Myocyte (in vitro differentiated cells): ENCODE data around the gene ENTPD6. TPM values are rescaled to one million over a fixed set of nuclear protein-coding genes. Genes with fewer than 3 reads are reported as not detected.
"Not testable (repeated sequence)": the region's sequence is repeated elsewhere in the genome, so short reads cannot be mapped to it uniquely, and the experiment has no call there.

Source experiments
- DNase-seq: peaks from one replicate; pipeline ENCODE4 v3.0.0-alpha.2; 2012; ENCODE audit warnings: low read depth
- total RNA-seq: library from RNA; depleted of rRNA; stranded (reverse); fragments of >200 nt; gene quantifications from 2 replicates; pipeline ENCODE4 v1.2.3, GENCODE V29; 2014

Gene ENTPD6
- total RNA-seq, 1 donor from 2014 or later: 43.2 TPM

DNA sequence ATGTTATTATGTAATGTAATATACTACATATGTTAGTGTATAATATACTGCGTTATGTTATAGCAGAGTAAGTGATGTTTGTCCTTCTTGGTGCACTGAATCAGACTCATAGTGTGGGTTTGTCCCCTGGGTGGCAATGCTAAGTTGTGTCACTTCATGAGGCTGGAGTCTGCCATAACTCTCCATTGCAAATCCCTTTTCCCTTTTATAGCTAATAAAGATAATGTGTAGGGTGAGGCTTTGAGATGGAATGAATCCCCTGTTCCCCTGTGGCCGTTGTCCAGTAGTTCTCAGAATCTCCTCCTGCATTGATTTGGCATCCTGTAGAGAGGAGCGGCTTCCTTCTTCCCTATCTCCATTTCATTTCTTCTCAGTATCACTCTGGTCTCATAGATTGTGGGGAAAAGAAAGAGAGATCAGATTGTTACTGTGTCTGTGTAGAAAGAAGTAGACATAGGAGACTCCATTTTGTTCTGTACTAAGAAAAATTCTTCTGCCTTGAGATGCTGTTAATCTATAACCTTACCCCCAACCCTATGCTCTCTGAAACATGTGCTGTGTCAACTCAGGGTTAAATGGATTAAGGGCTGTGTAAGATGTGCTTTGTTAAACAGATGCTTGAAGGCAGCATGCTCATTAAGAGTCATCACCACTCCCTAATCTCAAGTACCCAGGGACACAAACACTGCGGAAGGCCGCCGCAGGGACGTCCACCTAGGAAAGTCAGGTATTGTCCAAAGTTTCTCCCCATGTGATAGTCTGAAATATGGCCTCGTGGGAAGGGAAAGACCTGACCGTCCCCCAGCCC is 45.5 kb downstream of the ENTPD6 start:
- not testable (repeated sequence) for DNase-seq

DNA sequence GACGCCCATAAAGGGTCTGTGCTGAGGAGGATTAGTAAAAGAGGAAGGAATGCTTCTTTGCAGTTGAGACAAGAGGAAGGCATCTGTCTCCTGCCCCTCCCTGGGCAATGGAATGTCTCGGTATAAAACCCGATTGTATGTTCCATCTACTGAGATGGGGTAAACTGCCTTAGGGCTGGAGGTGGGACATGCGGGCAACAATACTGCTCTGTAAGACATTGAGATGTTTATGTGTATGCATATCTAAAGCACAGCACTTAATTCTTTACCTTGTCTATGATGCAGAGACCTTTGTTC is 46.1 kb downstream of the ENTPD6 start:
- DNase-seq: not testable (repeated sequence)

DNA sequence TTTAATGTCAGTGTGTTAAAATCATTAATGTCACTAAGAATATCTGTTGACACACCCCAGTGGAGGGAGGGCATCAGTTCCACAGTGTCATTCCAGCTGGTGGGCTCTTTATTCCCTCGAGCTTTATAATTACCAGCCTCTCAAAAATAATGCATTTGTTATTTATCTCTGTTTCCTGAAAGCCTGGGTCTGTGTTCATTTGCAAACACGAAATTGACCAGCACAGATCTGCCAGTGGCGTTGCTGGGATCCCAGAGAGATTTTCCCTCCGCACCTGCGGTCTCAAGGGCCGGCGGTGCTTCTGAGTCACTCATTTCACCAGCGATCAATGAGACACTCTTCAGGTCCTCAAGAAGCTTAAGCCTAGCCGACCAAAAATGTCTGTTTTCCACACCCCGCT is 46.7 kb downstream of the ENTPD6 start:
- no peak for DNase-seq

DNA sequence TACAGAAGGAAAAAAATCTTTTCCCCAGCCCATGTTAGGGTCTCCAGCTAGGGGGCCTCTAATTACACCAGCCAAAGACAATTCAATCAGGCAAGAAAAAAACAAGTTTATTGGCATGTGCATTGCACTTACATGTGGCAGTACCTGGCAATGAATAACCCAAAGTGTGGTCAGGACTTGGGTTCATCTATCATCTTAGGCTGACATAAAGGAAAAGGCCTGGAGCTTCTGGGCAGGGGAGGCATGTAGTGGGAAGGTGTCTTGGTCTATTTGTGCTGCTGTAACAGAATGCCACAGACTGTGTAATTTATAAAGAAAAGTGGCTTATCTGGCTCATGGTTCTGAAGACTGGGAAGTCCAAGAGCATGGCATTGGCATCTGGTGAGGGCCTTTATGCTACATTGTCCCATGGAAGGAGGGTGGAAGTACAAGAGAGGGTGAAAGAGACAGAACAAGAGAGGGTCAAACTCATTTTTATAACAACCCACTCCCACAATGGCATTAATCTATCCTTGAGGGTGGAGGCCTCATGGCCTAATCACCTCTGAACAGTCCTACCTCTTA is 48.0 kb downstream of the ENTPD6 start:
- no peak for DNase-seq

DNA sequence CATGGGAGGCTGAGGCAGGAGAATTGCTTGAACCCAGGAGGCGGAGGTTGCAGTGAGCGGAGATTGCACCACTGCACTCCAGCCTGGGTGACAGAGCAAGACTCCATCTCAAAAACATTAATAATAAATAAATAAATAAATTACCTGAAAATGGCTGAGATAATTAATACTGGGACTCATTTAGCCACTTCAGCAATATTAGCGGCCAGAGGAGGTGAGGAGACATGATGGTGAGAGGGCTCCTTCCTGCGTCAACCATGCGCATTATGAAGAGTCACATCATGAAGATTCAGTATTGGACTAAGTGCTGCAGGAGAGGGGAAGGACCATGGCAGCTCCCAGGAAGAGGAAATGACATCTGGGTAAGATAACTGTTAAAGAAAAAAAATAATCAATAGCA is 49.5 kb downstream of the ENTPD6 start:
- no peak for DNase-seq

DNA sequence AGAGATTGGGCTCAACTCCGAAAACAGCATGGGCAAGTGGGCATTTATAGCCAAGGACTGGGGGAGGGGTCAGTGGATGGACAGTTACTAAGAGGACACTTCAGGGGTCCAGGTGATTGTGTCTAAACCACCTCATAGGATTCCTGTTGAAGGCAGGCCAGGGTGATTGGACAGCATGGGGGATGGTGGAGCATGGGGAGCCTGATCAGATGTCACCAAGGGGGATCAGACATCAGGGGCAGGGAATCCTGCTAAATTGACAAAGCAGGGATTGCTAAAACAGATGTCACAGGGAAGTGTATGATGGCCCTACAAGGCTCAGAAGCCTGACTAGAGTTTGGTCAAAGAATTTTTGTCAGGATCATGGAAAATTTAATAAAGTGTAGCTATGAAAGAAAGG is 49.9 kb downstream of the ENTPD6 start:
- DNase-seq: peak; percentile 27

DNA sequence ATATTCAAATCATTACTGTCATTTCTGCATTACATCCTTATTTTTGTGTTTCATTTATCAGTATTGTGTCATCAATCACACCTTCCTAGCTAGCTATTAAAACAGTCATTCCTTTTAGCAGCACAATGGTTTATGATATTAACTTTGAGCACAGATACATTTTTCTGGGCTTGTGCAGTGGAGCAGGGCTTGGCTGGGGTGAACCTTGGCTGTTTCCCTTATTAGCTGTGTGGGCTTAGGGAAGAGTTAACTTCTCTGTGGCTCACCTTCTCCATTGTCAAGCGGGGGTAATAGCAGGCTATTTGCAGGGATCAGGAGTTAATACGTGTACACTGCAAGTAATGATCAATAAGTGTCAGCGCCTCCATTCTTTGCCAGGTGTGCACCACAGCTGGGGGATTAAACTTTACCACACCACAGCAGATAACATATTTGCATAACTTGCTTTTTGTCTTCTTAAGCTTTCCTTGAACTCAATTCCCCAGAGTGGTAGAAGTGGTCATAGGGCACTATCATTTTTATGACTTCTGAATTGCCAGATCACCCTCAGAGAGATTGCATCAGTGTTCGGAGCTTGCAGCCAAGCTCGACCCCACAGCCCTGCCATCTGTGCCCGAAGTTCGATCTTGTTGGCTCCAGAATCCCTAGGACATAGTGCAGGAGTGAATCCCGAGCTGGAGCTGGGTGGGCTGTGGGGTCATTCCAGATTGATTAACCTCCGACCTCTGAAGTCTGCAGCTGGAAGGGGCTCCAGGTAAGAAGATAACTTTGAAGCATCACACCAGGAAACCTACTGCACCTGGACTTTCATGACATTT is 50.9 kb downstream of the ENTPD6 start:
- no peak for DNase-seq

DNA sequence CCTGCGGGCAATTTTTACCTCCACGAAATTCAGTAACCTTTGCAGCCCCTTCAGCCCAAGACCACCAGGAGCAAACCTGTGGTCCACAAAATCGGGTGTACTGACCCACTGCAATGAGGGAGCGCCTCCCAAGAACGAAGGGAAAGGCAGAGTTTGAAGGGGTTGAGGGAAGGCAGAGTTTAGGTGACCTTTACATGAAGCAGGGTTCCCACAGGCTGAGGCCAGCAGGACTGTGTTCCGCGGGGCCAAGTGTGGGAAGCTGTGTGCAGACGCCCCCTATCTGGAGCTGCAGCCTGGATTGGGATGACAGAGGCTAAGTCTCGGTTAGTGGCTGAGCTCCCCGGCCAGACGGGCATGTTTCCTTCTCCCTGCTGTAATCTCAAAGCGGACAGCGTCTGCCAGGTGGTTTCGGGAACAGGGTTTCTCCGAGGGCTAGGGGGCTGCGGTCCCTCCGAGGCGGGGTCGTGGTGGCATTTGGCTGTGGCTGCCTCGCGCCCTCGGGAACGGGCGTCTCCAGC is 51.5 kb downstream of the ENTPD6 start:
- DNase-seq: peak; percentile 85

DNA sequence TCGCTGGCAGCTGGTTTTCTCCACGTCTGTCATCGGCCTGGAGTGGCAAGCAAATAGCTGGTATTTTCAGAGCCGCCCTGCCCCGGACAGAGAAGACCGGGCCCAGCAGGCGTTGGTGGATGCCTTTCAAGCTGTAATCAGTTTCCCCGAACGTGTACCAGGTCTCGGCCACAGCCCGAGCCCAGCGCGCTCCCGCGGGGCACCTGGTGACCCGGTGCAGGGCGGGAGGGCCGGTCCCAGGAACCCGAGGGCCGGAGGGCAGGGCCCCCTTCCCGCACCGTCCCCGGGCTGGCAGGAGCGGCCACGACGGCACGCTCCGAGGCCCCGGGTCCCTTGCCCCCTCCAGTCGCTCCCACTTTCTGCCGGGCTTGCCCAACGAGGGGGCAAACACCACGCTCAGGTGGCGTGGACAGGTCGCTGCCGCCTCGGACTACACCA is 52.0 kb downstream of the ENTPD6 start:
- no peak for DNase-seq

DNA sequence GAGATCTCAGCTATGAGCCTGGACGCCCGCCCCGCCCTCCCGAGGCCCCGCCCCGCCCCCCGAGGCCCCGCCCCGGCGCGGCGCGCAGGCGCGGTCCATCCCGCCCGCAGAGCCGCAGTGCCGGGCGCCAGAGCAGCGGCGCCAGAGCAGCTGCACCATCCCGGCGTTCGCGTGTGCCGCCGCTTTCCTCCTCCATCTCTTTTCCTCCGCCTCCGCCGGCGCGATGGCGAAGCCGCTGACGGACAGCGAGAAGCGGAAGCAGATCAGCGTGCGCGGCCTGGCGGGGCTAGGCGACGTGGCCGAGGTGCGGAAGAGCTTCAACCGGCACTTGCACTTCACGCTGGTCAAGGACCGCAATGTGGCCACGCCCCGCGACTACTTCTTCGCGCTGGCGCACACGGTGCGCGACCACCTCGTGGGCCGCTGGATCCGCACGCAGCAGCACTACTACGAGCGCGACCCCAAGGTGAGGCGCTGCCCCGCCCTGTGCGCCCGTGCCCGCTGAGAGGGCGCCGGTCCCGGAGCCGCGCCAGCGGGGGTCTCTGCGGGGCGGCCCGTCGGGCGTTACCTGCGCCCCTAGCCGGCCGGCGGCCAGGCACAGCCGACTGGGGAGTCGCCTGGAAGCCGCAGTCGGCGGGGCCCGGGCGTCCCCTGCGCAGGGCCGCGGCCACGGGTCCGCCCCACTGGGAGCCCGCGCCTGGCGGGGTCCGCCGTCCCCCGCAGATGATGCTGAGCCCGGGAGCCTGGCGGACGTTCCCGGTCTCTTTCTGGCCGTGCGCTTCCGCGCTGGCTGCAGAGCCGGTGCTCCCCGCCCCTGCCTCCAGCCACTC is 52.7 kb downstream of the ENTPD6 start, which contains the start of gene PYGB:
TSS of gene PYGB (plus strand) at position 130 of the 830 bp plus-strand sequence. CDS start at position 224, 94 bp downstream.
- DNase-seq: peak; percentile 83

DNA sequence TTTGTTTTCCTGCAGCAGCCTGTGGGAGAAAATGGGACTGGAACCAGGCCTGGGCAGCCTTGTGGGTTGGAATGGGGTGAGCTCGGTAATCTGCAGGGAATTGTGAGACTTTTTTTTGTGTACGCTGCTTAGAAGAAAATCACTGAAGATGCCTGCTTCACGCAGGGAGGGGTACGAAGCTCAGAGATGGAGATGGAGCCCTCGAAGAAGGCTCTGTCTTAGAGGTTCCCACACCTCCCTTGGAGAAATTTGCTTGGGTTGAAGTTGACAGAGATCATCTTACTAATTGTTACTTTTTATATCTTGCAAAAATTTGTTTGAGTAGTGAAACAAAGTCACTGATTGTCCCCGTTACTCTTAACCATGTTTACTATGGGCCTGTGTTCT is 53.3 kb downstream of the ENTPD6 start:
- DNase-seq: peak; percentile 60

DNA sequence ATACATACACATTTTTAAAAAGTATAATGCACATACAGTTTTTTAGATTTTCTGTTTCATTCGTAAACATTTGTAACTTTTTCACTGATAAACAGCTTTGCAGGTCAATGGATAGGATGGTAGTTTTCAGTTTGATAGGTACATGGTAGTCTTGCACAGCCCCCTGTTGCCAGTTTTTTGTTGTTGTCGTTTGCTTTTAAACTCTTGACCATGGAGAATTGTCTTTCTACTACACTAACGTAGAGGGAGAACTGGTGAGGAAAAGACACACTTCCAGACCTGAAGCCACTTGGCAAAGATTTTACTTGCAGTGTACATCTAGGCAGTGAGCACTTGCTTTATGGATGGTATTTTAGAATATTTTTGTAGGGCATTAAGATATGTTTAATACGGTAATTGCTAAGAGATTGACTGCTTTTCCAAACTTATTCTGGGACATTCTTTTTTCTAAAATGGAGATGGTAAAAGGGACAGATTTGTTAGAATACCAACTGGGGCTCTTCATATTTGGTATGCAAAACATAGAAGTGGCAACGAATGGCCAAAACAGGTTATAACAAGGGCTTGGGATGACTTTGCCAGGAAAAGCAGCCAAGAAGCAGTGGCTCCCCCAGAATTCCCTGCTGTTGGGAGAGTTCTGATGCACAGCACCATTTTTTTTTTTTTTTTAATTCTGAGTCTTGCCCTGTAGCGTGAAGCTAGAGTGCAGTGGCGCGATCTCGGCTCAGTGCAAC is 53.9 kb downstream of the ENTPD6 start:
- no peak for DNase-seq

DNA sequence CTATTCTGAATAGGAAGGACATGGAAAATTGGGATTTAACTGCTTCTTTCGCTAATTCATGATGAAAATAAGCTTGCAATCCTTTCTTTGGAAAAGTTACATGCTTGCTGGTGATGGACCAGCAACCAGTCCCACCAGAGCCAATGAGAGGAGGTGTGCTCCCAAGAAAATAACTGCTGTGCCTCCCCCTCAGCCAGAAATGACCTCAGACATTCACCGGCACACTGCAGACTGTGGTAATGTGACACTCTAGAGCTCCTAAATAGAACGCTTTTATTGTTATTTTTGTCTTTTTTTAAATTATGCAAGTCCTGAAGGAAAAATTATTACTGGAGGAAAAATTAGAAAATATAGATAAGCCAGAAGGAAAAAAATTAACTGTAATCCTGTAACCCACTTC is 55.0 kb downstream of the ENTPD6 start:
- no peak for DNase-seq

DNA sequence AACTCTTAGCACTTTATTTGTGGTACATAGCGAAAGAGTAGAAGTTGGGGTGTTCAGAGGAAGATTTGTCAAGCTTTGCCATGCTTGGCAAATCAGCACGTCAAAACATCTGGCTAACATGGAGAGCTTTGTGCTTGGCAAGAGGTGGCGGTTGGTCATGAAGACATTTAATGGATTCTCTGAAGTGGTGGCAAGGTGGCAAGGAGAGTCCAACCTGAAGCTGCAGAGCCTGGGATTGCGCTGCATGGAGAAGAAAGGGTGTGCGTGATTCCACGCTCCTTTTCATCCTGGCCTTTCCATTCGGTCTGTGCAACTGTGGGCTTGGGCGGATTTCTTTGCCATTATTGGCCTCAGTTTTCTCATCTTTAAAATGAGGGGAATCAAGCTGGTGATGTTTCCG is 55.5 kb downstream of the ENTPD6 start:
- no peak for DNase-seq

DNA sequence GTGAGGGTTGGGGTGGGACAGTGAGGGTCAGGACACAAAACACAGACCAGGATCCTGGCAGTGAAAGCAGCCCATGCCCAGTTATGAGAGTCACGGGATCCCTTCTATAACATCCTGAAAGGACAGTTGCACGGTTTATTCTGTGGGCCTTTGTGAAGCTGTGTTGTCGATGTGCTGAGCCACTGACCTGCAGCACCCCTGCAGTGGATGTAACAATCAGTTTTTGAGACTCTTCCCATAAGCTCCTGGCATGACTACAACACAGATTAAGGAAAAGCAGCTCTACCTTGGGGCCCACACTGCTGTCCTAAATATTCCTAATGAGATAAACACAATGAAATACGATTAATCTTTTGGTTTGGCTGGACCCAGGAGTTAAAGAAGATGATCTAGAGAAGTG is 56.0 kb downstream of the ENTPD6 start:
- no peak for DNase-seq

DNA sequence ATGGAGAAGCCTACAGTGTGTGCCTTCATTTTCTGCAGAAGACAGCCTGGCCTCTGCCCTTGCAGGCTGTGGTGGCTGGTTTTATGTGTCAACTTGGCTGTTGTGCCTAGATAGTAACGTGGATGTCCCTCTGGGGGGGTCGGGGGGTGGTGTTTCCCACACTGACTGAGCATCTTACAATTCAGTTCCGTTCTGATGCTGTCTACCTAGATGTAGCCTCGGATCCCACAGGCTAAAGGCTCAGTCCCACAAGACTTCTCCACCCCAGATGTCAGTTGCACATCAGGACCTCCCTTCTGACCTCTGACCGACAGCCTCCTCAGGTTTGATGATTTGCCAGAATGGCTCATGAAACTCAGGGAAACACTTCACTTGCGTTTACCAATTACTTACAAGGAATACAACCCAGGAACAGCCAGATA is 56.7 kb downstream of the ENTPD6 start:
- DNase-seq: peak; percentile 35

DNA sequence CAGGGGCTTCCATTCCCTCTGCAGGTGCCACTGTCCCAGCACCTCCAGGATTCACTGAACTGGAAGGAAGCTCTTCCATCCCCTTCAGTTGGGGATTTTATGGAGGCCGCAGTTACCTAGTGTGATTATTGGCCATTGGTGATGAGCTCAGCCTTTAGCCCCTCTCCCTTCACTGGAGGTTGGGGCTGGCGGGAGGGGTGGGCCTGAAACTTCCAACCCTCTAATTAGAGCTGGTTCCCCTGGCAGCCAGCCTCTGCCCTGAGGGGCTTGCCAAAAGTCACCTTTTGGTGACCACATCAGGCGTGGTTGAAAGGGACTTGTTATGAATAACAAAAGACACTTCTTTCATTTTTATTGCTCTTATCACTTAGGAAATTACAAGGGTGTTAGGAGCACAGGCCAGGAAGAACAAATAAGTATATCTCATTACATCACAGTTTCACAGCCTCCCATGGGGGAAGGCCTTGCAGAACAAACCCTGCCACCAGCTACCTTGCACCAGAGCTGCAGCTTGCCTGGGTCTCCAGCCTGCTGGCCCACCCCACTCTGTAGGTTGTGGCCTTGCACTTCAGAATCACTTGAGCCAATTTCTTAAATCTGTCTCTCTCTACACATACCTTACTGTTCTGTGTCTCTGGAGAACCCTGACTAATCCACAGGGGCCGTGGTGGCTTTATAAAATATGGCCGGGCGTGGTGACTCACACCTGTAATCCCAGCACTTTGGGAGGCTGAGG is 57.3 kb downstream of the ENTPD6 start:
- DNase-seq: no peak

DNA sequence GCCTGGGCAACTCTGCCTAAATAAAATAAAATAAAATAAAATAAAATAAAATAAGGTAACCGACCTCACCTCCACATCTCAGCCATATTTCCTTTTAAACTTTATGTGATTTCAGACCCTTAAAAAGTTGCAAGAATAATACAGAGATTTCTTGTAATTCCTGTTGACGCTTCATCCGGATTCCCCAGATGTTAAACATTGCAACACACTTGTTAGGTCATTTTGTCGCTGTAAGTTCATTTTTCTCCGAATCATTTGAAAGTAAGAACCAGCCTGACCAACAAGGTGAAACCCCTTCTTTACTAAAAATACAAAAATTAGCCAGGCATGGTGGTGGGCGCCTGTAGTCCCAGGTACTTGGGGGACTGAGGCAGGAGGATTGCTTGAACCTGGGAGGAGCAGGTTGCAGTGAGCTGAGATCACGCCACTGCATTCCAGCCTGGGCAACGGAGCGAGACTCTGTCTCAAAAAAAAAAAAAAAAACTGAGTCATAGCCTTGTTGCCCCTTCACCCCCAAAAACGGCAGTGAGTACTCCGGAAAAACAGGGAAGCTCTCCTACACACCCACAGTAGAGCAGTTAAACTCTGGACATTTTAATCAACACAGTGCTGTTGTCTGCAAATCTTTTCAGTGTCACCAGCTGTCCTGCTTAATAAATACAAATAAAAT is 58.2 kb downstream of the ENTPD6 start:
- DNase-seq: no peak

DNA sequence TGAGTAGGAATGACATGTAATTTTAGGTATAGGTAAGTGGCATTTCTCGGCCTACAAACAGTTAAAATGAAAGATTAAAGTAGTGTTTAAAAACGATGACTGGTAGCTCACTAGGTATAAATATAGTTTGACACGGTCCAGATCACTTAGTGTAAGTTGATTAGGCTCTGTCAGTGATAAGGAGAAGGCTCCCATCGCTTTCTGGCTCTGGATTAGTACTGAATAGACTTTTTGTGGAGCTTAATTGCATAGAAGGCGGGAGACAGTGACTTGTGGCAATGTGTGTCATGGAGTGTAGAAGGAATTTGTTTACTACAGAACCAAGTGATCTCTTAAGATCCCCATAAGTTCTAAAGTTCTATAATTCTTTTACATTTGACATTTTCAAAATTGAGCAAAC is 59.1 kb downstream of the ENTPD6 start:
- no peak for DNase-seq
